Activated T-cell treated with anti-CD3 and anti-CD28 coated beads for 1 hour (primary cell): ENCODE results near the gene SPOP.
"Not testable (repeated sequence)": the region's sequence is repeated elsewhere in the genome, so short reads cannot be mapped to it uniquely, and the experiment has no call there.

Source experiments
- DNase-seq: peaks from one replicate; pipeline ENCODE4 v3.0.0-alpha.2; 2020; ENCODE audit warnings: low read depth

Gene SPOP

GRCh38 chr17:49647256-49647585 is 30.7 kb downstream of the SPOP start:
- DNase-seq = no peak

DNA sequence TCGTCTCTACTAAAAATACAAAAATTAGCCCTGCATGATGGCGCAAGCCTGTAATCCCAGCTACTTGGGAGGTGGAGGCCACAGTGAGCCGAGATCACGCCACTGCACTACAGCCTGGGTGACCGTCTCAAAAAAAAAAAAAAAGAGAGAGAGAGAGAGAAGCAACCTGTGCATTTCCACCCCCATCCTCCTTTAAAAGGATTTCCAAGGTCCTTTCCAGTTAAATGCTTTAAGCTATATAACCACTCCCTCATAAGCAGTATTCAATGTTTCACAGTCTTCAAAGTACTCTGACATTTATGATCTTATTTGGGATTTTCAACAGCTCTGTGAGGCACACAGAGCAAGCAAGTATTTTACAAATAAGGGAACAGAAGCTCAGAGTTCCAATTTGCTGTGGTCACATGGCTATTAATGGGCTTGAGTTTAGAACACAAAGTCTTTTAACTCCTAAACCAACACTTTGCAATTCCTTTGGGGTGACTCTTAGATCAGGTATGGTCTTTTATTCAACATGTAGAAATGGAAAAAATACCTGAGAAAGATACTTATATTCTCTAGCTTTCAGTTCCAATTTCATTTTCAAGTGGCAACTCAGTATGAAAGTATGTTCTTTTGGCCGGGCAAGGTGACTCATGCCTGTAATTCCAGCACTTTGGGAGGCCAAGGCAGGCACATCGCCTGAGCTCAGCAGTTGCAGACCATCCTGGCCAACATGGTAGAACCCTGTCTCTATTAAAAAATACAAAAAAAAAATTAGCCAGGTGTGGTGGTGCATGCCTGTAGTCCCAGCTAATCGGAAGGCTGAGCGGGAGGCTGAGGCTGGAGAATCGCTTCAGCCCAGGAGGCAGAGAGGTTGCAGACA is 31.3 kb downstream of the SPOP start:
- DNase-seq = no peak

DNA sequence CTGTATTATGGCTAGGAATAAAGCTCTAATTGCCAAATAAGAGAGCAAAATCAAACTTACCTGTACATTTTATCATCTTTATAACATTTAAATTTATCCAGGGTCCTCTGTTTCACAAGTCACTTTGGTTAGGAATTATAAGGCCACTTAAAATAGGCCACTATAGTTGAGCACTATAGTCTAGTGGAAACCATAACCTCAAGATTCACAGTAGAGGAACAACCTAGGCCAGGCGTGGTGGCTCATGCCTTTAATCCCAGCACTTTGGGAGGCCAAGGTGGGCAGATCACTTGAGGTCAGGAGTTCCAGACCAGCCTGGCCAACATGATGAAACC is 31.9 kb downstream of the SPOP start:
- DNase-seq = not testable (repeated sequence)

DNA sequence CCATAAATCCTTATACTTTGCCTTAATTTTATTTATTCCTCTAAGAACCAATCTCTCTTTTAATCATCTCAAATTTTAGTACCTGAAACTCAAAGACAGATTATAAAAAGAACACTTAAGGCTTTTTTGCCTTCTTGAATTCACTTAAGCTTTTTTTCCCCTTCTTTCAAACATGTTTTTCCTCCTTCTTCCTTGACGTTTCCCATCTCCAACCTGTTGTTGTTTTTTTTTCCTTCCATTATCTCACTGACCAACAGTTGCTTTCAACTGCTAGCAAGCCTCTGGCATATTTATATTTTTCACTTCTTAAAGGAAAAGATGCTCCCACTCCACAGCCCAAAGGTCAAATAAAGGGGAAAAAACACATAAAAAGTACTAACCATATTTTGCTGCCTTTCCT is 32.2 kb downstream of the SPOP start:
- no peak for DNase-seq

DNA sequence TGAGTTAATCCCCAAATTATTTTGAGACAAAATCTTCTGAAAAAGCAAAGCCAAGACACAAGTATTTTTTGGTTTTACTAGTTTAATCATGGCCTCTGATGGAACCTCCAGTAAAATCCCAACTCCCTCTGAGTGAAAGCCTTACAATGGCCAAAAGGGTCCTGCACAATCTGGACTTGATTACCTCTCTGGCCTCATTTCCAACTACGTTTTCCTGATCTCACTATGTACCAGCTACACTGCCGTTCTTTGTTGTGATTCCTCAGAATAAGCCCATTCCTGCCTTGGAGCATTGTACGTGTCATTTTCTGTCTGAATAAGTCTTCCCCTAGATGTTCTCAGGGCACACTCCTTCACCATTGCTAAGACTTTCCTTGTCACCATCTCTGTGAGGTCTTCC is 37.3 kb downstream of the SPOP start:
- no peak for DNase-seq

GRCh38 chr17:49638818-49639217 is 39.1 kb downstream of the SPOP start:
- no peak for DNase-seq

DNA sequence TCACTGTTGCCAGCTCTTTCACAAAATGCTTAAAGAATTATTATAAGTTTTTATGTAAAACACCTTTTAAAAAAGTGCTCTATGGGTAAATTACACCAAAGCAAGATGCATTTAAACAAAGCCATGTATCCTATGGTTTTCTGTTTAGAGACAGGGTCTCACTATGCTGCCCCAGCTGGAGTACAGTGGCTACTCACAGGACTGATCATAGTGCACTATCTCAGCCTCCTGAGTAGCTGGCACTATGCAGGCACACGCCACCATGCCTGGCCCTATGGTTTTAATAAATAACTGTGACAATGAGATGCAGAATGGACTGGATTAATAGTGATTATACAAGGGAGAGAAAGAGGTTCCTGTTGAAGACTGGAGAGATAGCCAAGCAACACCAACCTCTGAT is 40.2 kb downstream of the SPOP start:
- no peak for DNase-seq

GRCh38 chr17:49637050-49637449 is 40.8 kb downstream of the SPOP start:
- no peak for DNase-seq

- no peak for DNase-seq
These were observed 42.8 kb downstream of the SPOP start for GRCh38 chr17:49635121-49635520.

- DNase-seq = no peak
These were observed 43.4 kb downstream of the SPOP start for GRCh38 chr17:49634485-49634860.

DNA sequence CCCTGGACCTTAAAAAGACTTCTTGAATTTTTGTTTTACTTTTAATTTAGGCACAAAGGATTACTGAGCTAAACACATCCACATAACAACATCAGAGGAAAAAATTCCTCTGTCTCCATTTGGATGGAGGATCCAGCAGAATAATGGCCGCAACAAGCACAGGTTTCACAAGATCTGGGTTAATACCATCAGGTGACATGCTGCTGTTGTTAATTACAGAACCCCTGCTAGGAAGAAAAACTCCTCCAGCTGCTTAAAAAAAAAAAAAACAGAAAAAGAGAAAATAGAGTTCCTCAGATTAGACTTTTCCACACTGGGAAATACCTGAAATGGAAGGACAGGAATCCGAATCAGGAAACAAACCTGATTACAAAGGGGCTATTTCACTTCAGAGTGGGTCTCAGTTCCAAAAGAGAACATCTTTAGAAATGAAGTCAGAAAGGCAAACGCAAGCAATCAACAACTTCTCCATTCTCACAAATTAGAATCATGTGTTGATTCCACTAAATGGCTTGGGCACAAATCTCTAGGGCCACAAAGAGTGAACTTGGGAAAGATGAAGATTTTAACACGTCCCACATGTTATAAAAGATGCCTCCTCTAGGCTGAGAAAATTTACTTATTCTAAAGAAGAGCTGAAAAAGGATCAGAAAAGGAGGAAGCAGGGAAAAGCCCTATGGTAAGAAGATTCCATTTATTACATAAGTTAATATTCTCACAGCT is 44.0 kb downstream of the SPOP start:
- no peak for DNase-seq

DNA sequence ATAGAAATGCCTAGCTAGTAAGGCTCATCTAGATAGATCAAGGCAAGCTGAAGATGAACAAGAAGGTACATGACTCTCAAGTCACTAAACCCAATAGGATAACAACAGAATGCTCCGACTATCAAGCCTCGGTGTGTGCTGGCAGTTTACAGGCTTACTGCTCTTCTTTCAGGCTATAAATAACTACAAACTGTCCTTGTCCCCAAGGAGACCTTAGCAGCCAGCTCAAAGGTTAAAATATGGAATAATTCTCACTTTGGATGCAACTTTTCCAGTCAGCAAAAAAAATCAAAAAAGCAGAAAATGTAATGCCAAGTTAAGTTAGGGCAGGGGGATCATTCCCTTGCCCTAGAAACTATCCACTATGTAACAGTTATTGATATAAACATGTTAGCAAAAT is 44.6 kb downstream of the SPOP start:
- no peak for DNase-seq

DNA sequence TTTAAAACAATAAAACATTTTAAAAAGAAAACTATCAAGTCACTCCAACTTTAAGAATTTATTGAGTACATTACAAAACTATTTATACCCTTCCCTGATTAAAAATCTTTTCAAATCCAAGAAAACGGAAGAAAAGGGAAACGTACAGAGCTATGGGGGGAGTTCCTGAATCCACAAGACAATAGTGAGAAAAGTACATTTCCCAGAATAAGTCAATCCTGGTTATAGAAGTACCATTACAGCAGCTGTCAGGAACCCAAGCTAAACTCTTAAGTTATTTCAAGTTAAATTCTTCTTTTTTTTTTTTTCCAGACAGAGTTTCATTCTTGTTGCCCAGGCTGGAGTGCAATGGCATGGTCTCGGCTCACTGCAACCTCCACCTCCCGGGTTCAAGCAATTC is 45.7 kb downstream of the SPOP start:
- DNase-seq = no peak

- DNase-seq = no peak
These were observed 46.4 kb downstream of the SPOP start for GRCh38 chr17:49631496-49631895.

- DNase-seq = no peak
These were observed 47.6 kb downstream of the SPOP start for GRCh38 chr17:49630113-49630900.

DNA sequence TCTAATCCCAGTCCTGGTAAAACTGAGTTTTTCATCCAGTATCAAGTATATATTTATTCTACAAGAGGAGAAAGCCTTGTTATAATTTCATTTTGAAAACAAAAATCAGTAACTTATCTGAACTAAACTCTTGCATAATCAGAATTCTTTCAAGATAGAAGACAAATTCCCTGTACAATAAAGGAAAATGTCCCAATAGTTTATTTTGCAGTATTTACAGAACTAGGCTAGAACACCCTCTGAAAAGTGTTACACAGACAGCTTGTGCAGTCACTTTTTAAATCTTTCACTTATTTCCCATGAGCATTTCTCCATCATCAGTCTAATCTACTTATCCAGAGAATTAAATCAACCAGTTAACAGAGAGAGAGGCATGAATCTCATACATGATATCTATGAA is 48.5 kb downstream of the SPOP start:
- no peak for DNase-seq

DNA sequence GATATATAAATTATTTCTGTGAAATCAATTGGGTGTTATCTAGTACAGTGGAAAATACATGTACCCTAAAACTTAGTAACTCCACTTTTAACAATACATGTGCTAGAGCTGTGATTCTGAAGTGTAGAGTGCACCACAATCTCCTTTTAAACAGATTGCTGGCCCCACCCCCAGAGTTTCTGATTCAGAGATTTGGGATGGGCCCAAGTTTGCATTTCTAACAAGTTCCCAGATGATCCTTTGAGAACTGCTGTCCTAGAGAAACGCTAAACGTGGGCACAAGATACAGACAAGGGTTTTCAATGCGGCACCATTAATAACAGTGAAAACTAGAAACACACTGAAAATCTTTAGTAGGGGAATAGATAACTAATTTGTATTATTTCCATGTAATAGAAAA is 53.0 kb downstream of the SPOP start:
- DNase-seq = no peak

- DNase-seq = no peak
These were observed 55.9 kb downstream of the SPOP start for GRCh38 chr17:49621946-49622529.

DNA sequence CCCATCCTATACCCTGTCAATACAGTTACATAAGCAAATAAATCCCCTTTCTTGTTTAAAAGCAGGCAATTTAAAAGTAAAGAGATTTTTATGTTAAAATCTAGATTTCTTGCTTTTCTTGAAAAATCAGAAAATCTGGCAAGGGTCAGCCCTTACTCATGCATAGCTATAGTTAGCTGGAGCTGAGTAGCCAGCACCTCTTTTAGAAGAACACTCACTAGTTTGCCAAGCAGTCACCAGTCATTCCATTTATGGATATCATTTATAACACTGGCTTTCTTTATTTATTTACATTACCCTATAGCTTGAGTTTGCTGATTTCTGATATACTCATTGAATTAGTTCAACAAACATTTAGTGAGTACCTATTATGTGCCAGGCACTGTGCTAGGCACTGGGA is 56.5 kb downstream of the SPOP start:
- DNase-seq = no peak

DNA sequence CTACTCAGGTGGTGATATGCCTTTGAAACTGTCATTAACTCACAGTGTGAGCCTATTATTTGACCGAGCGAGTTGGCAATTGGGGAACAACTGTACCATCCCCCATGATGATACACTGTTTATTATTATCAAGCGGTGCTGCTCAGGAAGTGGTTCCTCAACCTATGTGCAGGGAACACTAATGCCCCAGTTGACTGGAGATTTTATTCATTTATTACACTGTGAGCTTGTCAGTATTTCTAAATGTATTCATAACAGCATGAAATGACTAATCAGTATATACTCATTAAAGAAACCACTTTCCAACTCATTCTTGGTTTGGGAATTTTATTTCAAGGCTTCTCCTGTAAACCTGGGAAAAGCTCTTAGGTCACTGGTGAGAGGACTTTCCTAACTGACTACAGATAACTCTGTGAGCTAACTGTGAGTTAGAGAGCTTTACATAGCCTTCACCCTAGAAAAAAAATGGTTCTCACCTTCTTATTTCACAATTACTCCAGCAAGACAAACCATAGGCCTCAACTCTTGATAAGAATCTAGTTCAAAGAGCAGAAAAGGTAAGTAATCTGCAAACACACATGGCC is 59.8 kb downstream of the SPOP start:
- DNase-seq = no peak

GRCh38 chr17:49616601-49617131 is 61.2 kb downstream of the SPOP start:
- DNase-seq = no peak

DNA sequence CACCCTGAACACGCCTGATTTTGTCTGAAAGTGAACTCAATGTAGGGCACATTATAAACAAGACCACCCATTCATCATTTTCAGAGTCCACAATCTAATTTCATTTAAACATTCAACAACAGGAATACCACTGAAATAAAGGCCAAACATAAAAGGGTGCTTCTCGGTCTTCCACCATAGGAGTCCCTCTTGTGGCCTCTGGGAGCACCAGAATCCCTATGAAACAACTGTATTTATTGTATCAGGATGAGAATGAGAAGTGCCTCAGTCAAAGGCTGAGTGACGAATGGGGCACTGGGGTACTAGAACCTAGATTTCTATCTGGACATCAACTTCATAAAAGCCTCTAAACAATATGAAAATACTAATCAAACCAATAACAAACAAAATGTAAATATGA is 61.8 kb downstream of the SPOP start:
- no peak for DNase-seq
